ENCODE measurements around the gene TRAPPC2L. TPM values are rescaled to one million over a fixed set of nuclear protein-coding genes. Genes with fewer than 3 reads are reported as not detected.
"Not testable (repeated sequence)": the region's sequence is repeated elsewhere in the genome, so short reads cannot be mapped to it uniquely, and the experiment has no call there.

The TRAPPC2L gene
- polyA plus RNA-seq, 3 donors: 64.7 to 89.2 (median 78.6) TPM

GRCh38 chr16:88815901-88816589 is 40.9 kb upstream of the TRAPPC2L start:
- DNase-seq: no peak

- DNase-seq: no peak
These were observed 40.0 kb upstream of the TRAPPC2L start for GRCh38 chr16:88816736-88817535.

- no peak for DNase-seq
These were observed 38.9 kb upstream of the TRAPPC2L start for GRCh38 chr16:88817785-88818574.

- DNase-seq: no peak
These were observed 38.4 kb upstream of the TRAPPC2L start for GRCh38 chr16:88818575-88818874.

GRCh38 chr16:88819126-88819525 is 37.8 kb upstream of the TRAPPC2L start:
- no peak for DNase-seq

- no peak for DNase-seq
These were observed 36.4 kb upstream of the TRAPPC2L start for GRCh38 chr16:88820385-88821025.

- DNase-seq: no peak
These were observed 35.6 kb upstream of the TRAPPC2L start for GRCh38 chr16:88821168-88821850.

- DNase-seq: no peak
These were observed 34.5 kb upstream of the TRAPPC2L start for GRCh38 chr16:88822281-88823040.

- not testable (repeated sequence) for DNase-seq
These were observed 33.3 kb upstream of the TRAPPC2L start for GRCh38 chr16:88823646-88824045.

- DNase-seq: no peak
These were observed 32.5 kb upstream of the TRAPPC2L start for GRCh38 chr16:88824256-88825077.

- no peak for DNase-seq
These were observed 31.8 kb upstream of the TRAPPC2L start for GRCh38 chr16:88825146-88825545.

- no peak for DNase-seq
These were observed 30.7 kb upstream of the TRAPPC2L start for GRCh38 chr16:88826070-88826840.

- DNase-seq: no peak
These were observed 29.2 kb upstream of the TRAPPC2L start for GRCh38 chr16:88827727-88828126.

GRCh38 chr16:88828711-88829110 is 28.2 kb upstream of the TRAPPC2L start:
- DNase-seq: no peak

GRCh38 chr16:88830258-88830657 is 26.7 kb upstream of the TRAPPC2L start:
- DNase-seq: peak; percentile 57

- no peak for DNase-seq
These were observed 26.1 kb upstream of the TRAPPC2L start for GRCh38 chr16:88830783-88831182.

- DNase-seq: no peak
These were observed 25.1 kb upstream of the TRAPPC2L start for GRCh38 chr16:88831838-88832237.

GRCh38 chr16:88833086-88833485 is 23.8 kb upstream of the TRAPPC2L start:
- DNase-seq: no peak

GRCh38 chr16:88834670-88835069 is 22.3 kb upstream of the TRAPPC2L start:
- DNase-seq: no peak
